Fibroblast of villous mesenchyme (primary cell): ENCODE measurements around the gene SSH2. TPM values are rescaled to one million over a fixed set of nuclear protein-coding genes. Genes with fewer than 3 reads are reported as not detected.

Experiments used
- DNase-seq: peaks from one replicate; pipeline ENCODE4 v3.0.0-alpha.2; 2010; ENCODE audit warnings: low read depth
- H3K4me3 ChIP-seq: 2 replicates; pipeline ENCODE4 v1.5.1; 2011; ENCODE audit warnings: low read depth, mild to moderate bottlenecking, low read length
- total RNA-seq: library from RNA; depleted of rRNA; stranded (reverse); fragments of >200 nt; gene quantifications from 2 replicates; pipeline ENCODE4 v1.2.3, GENCODE V29; 2012
- TF ChIP-seq, protein P1 (sequence below): IDR thresholded peaks from 2 replicates; pipeline ENCODE4 v1.5.1; 2012; ENCODE audit warnings: low read depth, mild to moderate bottlenecking, low read length; ENCODE audit not compliant: insufficient read depth

Gene SSH2
- total RNA-seq, 1 donor = 19.0 TPM

DNA sequence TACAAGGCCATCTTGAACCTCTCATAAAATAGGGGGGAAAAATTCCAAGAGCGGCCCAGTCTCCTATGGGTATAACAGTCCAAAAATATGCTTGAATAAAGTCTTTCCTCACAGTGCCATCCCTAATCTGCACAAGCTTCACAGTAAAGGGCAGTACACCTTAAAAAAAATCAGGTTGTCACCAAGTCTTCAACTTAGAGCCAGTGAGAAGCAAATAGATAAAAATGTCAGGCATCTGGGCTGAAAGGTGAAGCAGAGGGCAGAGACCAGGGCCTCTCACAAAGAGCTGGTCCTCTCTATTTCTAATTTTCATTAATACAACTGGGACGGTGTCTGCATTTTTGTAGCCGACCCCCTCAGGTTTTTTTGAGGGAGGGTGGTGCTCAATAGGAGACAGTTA, 82.9 kb downstream of the SSH2 start:
- H3K4me3 ChIP-seq = no peak overlapping the region
- TF ChIP-seq, protein P1, sequence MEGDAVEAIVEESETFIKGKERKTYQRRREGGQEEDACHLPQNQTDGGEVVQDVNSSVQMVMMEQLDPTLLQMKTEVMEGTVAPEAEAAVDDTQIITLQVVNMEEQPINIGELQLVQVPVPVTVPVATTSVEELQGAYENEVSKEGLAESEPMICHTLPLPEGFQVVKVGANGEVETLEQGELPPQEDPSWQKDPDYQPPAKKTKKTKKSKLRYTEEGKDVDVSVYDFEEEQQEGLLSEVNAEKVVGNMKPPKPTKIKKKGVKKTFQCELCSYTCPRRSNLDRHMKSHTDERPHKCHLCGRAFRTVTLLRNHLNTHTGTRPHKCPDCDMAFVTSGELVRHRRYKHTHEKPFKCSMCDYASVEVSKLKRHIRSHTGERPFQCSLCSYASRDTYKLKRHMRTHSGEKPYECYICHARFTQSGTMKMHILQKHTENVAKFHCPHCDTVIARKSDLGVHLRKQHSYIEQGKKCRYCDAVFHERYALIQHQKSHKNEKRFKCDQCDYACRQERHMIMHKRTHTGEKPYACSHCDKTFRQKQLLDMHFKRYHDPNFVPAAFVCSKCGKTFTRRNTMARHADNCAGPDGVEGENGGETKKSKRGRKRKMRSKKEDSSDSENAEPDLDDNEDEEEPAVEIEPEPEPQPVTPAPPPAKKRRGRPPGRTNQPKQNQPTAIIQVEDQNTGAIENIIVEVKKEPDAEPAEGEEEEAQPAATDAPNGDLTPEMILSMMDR = no peak
- DNase-seq = no peak

DNA sequence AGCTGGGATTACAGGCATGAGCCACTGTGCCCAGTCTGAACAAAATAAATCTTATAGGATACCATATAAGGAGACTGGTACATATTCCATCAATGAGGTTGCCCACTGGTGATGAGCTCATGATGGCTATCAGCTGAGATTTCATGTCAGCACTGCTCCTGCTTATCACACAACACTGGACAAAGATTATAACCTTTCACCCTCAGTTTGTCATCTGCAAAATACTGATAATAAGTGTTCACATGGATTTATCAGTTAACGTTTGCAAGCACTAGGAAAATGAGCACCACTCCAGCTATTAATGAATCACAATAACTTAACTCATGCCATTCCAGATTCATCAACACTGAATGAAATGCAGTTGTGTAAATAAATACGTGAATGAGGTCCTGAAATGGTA, 83.7 kb downstream of the SSH2 start:
- TF ChIP-seq, protein P1 = no peak
- no peak for DNase-seq
- H3K4me3 ChIP-seq = no peak overlapping the region

DNA sequence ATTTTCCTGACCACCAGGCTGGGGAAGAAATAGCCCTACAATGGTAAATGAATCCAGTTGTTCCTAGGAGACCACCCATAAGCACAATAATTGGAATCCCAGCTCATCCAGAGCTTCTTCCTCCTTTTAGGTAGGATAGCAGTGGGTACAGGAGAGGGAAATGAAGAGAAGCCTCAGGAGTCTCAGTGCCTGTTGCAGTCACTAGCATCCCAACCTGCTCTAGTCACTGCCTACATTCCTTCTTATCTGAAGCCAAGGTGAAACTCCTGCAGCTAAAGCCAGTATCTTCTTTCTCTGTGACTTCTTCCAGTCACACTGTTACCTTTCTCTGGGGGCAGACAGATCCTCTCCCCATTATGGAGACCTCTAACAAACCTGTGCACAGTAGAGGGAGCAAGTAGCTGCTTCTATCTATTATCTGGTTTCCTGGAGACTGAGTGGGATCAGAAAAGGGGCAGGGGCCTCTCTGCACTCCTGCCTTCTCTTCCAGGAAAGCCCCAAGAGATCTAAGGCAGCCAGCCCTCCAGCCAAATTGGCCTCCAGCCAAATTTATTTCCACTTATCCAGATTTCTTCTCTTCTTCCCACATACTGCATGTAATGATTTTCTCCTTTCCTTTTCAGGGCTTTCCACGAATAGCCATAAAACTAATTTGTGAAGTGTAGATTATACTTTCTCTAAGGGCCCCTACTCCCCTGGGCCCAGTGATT, 85.5 kb downstream of the SSH2 start:
- no peak for DNase-seq
- TF ChIP-seq, protein P1 = no peak
- no peak overlapping the region for H3K4me3 ChIP-seq

DNA sequence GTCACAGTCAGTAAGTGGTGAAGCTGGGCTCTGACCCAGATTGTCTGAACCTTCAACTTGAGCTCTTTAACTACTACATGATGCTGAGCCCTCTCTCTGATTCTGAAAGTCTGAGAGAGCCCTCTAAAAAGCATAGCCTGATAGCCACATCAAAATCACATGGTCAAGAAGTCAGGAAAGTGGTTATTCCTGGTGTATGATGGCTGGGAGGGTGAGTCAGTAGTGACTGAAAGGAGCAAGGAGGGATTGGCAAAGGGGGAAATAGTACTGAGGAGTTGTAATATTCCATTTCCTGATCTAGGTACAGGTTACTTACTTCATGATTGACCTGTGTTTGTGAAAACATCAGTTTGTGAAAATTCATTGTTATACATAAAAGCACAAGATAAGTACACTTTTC, 89.1 kb downstream of the SSH2 start:
- TF ChIP-seq, protein P1 = no peak

DNA sequence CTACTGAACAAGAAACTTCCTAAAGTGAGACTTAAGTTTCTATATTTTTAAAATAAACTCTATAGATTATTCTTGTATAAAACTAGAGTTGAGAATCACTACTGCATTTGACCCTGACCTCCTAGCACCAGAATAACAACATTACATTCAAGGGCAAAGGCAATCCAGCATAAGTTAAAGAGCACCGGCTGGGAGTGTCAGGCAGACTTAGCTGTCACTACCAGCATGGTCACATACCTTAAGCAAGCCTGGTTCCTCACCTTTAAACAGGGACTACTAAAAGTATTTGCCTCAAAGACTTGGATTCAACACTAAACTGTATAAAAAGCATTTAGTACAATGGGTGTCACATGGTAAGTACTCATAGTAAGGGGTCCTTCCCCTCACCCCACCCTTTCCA, 90.4 kb downstream of the SSH2 start:
- H3K4me3 ChIP-seq = no peak overlapping the region
- no peak for DNase-seq
- TF ChIP-seq, protein P1 = no peak

More for the DNA sequence above, 89.1 kb downstream of the SSH2 start:
- no peak for DNase-seq
- no peak overlapping the region for H3K4me3 ChIP-seq

DNA sequence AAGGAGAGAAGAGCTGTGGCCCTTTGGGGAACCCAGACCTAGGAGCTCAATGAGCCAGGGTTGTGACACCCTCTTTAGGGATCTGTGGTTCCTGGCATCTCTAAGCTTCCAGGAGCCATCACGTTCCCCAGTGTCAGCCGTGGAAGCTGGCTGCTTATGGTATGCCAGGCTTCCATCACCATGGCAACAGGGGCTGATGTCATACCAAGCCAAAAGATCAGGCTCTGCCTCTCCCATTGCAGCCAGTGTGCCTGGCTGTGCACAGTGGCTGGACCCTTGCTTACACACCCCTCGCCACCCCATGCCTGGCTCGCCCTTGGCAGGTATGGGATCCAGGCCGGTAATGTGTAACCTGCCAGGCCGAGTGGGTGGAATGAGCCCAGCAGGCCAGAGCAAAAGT, 91.1 kb downstream of the SSH2 start:
- TF ChIP-seq, protein P1 = no peak
- no peak for DNase-seq
- H3K4me3 ChIP-seq = no peak overlapping the region

DNA sequence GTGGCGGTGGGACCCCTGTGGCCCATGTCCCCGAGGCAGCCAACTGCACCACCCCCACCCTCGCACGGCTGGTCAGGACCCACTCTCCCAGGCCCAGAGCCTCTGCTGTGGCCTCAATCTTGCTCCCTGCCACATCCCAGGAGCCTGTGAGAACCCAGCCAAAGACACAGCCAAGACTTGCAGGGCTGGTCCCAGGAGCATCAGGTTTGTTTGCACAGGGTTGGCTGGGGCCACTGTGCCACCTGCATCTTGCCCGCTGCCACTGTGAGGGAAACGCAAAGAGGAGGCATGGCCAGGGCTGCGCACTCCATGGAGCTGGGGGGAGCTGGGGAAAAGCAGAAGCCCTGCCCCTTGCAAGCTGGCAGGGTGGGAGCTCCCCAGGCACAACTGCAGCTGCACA, 92.5 kb downstream of the SSH2 start:
- H3K4me3 ChIP-seq = no peak overlapping the region
- no peak for DNase-seq
- TF ChIP-seq, protein P1 = no peak
